ENCODE data around the gene VTCN1. TPM values are rescaled to one million over a fixed set of nuclear protein-coding genes. Genes with fewer than 3 reads are reported as not detected.

Gene VTCN1
- total RNA-seq, 1 experiment from 2014 or later = 0.17 TPM

- H3K9me2 ChIP-seq (ENCODE audit: insufficient read depth) = no peaks in the 10 kb centered on the region
- no peak overlapping the region for H3K27ac ChIP-seq (ENCODE audit: low read depth, low read length)
- ChIA-PET POLR2A (no interaction called here), CTCF (no interaction called here), RAD21 (ENCODE audit: low non-redundant PET in 1 of 2, low total read pairs in 2 of 2, uncharacterized antibody in 2 of 2, unreplicated experiment in 2 of 2) (no interaction called here)
- no peak overlapping the region for H2AFZ ChIP-seq (ENCODE audit: low read depth, low read length, poor library complexity, severe bottlenecking)
- H3K9me3 ChIP-seq (ENCODE audit: control insufficient read depth in 1 of 2, insufficient read depth in 1 of 2, low read depth in 1 of 2, low read length in 2 of 2) = no peaks in the 10 kb centered on the region
- no peaks in the 10 kb centered on the region for H3K4me1 ChIP-seq (ENCODE audit: control insufficient read depth in 1 of 2, insufficient read depth in 2 of 2, low read length in 2 of 2)
- H3K27me3 ChIP-seq (ENCODE audit: insufficient read depth, low read length) = no peaks in the 10 kb centered on the region
- H3K4me2 ChIP-seq (ENCODE audit: low read length) = no peak overlapping the region
- no peaks in the 10 kb centered on the region for H4K20me1 ChIP-seq (ENCODE audit: insufficient read depth)
- no peaks in the 10 kb centered on the region for H3K79me2 ChIP-seq (ENCODE audit: insufficient read depth, low read length)
- no TSS peak for BruUV-seq (replicated peaks)
- DNase-seq (ENCODE audit: low read depth, low spot score) (no peak), ATAC-seq (no peak)
- no peak overlapping the region for H3K4me3 ChIP-seq (replicated peaks in 1 of 2; ENCODE audit: low read depth in 1 of 2, low read length in 2 of 2)
- H3K36me3 ChIP-seq (ENCODE audit: control insufficient read depth in 1 of 2, insufficient read depth in 2 of 2, low read length in 2 of 2) = no peaks in the 10 kb centered on the region
- no peak overlapping the region for H3K9ac ChIP-seq (ENCODE audit: low read length)
- TF ChIP-seq TCF7L2 (IDR thresholded peaks at IDR 0.05; ENCODE audit: borderline replicate concordance, extremely low read depth, insufficient read depth, insufficient read length) = no peak
- TF ChIP-seq CEBPB (IDR thresholded peaks at IDR 0.05; ENCODE audit: low read depth) = no peak
- no peak for TF ChIP-seq YY1 (IDR thresholded peaks at IDR 0.05; ENCODE audit: extremely low read depth, insufficient replicate concordance, low read depth, low read length)
- TF ChIP-seq, protein P1, sequence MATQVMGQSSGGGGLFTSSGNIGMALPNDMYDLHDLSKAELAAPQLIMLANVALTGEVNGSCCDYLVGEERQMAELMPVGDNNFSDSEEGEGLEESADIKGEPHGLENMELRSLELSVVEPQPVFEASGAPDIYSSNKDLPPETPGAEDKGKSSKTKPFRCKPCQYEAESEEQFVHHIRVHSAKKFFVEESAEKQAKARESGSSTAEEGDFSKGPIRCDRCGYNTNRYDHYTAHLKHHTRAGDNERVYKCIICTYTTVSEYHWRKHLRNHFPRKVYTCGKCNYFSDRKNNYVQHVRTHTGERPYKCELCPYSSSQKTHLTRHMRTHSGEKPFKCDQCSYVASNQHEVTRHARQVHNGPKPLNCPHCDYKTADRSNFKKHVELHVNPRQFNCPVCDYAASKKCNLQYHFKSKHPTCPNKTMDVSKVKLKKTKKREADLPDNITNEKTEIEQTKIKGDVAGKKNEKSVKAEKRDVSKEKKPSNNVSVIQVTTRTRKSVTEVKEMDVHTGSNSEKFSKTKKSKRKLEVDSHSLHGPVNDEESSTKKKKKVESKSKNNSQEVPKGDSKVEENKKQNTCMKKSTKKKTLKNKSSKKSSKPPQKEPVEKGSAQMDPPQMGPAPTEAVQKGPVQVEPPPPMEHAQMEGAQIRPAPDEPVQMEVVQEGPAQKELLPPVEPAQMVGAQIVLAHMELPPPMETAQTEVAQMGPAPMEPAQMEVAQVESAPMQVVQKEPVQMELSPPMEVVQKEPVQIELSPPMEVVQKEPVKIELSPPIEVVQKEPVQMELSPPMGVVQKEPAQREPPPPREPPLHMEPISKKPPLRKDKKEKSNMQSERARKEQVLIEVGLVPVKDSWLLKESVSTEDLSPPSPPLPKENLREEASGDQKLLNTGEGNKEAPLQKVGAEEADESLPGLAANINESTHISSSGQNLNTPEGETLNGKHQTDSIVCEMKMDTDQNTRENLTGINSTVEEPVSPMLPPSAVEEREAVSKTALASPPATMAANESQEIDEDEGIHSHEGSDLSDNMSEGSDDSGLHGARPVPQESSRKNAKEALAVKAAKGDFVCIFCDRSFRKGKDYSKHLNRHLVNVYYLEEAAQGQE (IDR thresholded peaks at IDR 0.05; ENCODE audit: low read depth) = no peak
- TF ChIP-seq ZNF274 (IDR thresholded peaks at IDR 0.05; ENCODE audit: low read depth, low read length) = no peak
- no peak for TF ChIP-seq POLR2AphosphoS5 (IDR thresholded peaks at IDR 0.05; ENCODE audit: low read depth, low read length)
- intact Hi-C loops (cut with micrococcal nuclease) = no loop called here
These were observed 21.8 kb upstream of the VTCN1 start for GRCh38 chr1:117232531-117232930.
